ENCODE results near the gene NLGN1.

DNA sequence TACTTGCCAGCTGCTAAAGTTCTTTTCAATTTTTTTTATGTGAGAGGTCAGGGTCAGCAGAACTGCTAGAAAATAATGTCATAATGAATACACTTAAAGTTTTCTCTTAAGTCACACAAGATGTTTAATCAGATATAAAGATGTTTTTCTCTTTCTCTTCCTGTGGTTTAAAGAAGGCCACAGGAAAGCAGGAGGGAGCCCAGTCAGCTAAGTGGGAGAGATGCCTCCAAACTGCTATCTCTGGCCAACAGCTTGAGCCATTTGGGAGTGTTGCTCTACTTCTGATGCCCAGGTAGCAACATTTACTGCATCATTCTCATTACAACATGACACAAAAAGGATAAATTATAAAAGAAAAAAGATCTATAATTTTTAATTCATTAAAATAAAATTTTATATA, 45.7 kb upstream of the NLGN1 start:
- no peak for TF ChIP-seq POLR2AphosphoS5 (IDR thresholded peaks at IDR 0.05)
- TF ChIP-seq, protein P1, sequence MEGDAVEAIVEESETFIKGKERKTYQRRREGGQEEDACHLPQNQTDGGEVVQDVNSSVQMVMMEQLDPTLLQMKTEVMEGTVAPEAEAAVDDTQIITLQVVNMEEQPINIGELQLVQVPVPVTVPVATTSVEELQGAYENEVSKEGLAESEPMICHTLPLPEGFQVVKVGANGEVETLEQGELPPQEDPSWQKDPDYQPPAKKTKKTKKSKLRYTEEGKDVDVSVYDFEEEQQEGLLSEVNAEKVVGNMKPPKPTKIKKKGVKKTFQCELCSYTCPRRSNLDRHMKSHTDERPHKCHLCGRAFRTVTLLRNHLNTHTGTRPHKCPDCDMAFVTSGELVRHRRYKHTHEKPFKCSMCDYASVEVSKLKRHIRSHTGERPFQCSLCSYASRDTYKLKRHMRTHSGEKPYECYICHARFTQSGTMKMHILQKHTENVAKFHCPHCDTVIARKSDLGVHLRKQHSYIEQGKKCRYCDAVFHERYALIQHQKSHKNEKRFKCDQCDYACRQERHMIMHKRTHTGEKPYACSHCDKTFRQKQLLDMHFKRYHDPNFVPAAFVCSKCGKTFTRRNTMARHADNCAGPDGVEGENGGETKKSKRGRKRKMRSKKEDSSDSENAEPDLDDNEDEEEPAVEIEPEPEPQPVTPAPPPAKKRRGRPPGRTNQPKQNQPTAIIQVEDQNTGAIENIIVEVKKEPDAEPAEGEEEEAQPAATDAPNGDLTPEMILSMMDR (IDR thresholded peaks at IDR 0.05): no peak
